Stimulated activated CD4-positive, alpha-beta T cell treated with anti-CD3 and anti-CD28 coated beads, Interleukin-1b, Interleukin-23, amount 100 ng/mL, for 1 hour (primary cell): Measurements from ENCODE around the gene CXXC1.
"Not testable (repeated sequence)": the region's sequence is repeated elsewhere in the genome, so short reads cannot be mapped to it uniquely, and the experiment has no call there.

Source experiments
- DNase-seq, 2 donors: peaks; one replicate each; pipeline ENCODE4 v3.0.0-alpha.2; 2020; ENCODE audit warnings: low read depth in 2 of 2

Gene CXXC1

DNA sequence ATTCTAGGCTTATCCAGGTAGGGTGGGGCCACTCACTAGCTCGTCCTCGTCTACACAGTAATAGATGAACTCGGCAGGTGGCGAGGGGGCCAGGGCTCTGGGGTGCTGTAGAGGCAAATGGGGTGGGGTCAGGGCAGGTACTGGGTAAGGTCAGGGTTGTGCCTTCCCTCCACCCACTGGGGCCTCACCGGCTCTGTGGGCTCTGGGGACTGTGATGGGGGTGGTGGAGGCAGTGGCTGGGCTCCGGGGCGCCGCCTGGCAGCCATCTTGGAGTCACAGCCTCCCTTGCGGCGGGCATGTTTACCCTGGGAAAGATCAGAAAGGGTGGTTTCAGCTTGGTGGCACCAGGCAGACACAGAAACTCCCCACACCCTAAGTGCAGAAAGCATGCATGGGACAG lies 12.6 kb downstream of the CXXC1 start:
- no peak for DNase-seq

DNA sequence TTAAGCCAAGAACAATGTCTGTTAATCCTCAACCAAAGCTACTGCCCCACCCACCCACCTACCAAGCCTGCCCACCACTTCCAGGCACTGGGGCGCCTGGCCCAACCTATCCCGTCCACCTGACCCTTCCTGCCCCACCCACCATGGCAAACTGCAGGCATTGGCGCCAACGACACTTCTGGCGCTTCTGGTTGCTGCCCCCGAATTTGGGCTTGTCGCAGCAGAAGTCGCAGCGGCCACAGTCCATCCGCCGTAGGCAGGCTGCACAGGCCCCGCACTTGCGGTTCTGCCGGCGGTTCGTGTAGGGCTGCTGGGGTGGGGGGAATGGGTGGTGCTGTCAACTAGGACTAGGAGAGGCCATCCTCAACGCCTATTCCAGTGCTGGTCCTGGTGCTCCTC lies 13.4 kb downstream of the CXXC1 start:
- DNase-seq, result no peak

GRCh38 chr18:50273203-50274043 lies 14.1 kb downstream of the CXXC1 start:
- DNase-seq, result no peak

DNA sequence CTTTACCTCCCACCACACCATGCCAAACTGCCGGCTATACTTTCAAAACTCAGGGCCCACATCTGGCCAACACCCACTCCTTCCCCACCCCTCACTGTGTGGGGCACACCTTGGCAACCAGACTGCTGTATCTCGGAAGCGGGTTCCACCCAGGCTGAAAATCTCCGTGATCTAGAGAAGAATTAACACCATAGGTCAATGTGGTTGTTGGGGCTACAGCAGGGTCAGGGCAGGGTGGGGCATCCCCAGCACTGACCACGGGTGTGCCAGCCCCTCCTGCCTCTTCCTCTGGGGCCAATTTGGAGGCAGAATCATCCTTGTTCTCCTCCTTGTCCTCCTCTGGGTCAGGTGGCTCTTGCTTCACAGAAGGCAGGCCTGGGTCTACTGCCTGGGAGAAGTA lies 14.9 kb downstream of the CXXC1 start:
- no peak for DNase-seq

DNA sequence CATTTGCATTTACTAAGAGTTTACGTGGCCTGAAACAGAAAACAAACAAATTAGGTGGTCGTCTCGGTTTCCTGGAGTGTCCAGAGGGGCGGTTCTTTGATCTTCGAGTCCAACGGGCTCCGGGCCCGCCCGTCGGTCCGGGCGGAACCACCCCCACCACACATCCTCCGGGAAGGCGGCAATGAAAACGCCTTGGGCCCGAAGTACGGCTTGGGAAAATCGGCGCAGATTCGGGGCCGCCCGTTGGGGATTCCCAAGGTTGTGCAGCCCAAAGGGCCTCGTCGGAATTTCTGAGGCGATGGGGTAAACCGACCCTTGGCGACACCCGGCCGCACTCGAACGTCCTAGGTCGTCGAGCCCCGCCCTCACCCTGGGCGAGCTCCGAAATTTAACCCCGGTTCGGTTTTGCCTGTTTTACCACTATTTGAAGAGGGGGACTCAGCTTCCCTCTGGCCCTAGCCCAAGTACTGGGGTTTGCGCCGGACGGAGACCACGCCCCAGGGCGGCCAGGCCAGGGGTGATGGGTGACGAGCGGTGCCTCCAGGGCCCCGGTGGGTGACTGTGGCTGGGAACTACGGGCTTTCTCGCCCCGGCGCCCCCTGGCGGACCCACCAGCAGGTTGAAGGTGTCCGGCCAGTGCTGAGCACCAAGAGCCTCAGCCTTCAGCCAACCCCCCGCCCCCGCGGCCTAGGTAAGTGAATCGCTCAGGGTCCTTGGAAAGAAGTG lies 19.3 kb downstream of the CXXC1 start:
- peak; percentile 51 to 68 for DNase-seq

- DNase-seq, result peak; percentile 36 to 55
These were observed 21.2 kb downstream of the CXXC1 start, which contains the start of gene CFAP53 for GRCh38 chr18:50266248-50266704. Gene CFAP53, minus strand, starts transcription at chr18:50266495. Its CDS starts 91 bp downstream, at chr18:50266404.

DNA sequence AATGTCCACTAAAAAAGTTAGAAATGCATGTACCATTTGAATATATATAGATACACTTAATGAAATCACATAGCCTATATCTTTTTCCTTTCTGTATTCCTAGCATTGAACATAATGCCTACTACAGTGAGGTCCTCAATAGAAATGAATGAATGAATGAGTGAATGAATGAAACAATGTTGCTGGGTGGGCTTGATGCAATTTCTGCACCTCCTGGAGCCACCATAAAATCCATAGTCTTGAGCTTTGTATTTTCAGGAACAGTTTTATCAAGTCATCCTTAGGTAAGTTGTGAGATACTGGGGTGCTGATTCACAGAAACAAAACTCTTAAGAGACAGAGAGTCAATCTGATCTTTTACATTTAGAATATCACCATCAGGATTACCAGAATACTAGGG lies 24.5 kb downstream of the CXXC1 start:
- DNase-seq, result no peak

GRCh38 chr18:50250935-50251334 lies 36.6 kb downstream of the CXXC1 start:
- no peak for DNase-seq

- DNase-seq, result no peak
These were observed 37.9 kb downstream of the CXXC1 start for GRCh38 chr18:50249576-50249975.

- no peak for DNase-seq
These were observed 39.9 kb downstream of the CXXC1 start for GRCh38 chr18:50247561-50247960.

DNA sequence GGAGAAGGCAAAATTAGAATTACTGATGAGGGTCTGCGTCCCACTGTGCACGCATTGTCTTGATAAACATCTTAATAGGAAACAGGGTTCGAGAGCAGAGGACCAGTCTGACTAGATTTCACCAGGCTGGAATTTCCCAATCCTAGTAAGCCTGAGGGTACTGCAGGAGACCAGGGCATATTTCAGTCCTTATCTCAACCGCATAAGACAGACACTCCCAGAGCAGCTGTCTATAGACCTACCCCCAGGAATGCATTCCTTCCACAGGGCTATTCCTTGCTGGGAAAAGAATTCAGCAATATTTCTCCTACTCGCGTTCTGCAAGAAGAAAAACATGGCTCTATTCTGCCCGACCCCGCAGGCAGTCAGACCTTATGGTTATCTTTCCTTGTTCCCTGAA lies 45.7 kb downstream of the CXXC1 start:
- DNase-seq, result not testable (repeated sequence)

DNA sequence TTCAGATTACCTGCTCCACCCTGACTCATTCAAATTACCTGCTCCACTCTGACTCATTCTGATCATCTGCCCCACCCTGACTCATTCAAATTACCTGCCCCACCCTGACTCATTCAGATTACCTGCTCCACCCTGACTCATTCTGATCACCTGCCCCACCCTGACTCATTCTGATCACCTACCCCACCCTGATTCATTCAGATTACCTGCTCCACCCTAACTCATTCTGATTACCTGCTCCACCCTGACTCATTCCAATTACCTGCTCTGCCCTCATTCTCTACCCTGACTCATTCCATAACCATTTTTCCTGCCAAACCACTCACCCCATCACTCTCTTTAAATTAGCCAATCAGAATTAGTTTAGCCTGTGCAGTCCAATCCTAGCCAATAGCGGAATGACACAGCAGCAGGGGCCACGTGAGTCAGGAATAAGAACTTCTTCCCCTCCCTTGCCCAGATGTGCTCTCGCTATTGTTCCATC lies 47.4 kb downstream of the CXXC1 start:
- DNase-seq, result no peak

- DNase-seq, result no peak
These were observed 55.1 kb downstream of the CXXC1 start for GRCh38 chr18:50232419-50232818.
